Fibroblast of mammary gland (primary cell): ENCODE results near the gene PARVA.

ENCODE experiments used
- DNase-seq: peaks from one replicate; pipeline ENCODE4 v3.0.0-alpha.2; 2010; ENCODE audit warnings: low read depth
- H3K4me3 ChIP-seq: 2 replicates; pipeline ENCODE4 v1.5.1; 2011; ENCODE audit warnings: low read depth, mild to moderate bottlenecking, low read length, moderate library complexity; ENCODE audit not compliant: control insufficient read depth
- TF ChIP-seq, protein P1 (sequence below): conservative IDR thresholded peaks from 2 replicates; pipeline ENCODE4 v1.5.1; 2011; ENCODE audit warnings: low read depth, low read length, inconsistent platforms; ENCODE audit not compliant: control insufficient read depth, insufficient read depth

The PARVA gene

DNA sequence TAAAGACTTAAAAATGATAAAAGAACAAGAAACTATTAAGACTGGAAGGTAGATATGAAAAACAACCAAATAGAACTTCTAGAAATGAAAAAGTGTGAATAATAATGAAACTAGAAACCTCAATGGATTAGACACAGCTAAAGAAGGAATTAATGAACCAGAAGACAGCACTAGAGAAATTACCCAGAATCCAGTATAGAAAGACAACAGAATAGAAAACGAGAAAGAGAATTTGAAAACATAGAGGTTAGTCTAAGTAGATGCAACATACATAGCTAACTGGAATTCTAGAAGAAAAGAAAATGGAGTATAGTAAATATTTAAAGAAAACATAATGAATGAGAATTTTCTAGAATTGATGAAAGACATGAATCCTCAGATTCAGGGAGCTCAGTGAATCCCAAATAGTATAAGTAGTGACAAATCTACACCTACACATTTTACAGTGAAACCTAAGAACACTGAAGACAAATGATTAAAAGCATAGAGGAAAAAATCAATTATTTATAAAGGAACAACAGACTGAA is 111.9 kb downstream of the PARVA start:
- TF ChIP-seq, protein P1, sequence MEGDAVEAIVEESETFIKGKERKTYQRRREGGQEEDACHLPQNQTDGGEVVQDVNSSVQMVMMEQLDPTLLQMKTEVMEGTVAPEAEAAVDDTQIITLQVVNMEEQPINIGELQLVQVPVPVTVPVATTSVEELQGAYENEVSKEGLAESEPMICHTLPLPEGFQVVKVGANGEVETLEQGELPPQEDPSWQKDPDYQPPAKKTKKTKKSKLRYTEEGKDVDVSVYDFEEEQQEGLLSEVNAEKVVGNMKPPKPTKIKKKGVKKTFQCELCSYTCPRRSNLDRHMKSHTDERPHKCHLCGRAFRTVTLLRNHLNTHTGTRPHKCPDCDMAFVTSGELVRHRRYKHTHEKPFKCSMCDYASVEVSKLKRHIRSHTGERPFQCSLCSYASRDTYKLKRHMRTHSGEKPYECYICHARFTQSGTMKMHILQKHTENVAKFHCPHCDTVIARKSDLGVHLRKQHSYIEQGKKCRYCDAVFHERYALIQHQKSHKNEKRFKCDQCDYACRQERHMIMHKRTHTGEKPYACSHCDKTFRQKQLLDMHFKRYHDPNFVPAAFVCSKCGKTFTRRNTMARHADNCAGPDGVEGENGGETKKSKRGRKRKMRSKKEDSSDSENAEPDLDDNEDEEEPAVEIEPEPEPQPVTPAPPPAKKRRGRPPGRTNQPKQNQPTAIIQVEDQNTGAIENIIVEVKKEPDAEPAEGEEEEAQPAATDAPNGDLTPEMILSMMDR: no peak
- no peak overlapping the region for H3K4me3 ChIP-seq
- DNase-seq: no peak

DNA sequence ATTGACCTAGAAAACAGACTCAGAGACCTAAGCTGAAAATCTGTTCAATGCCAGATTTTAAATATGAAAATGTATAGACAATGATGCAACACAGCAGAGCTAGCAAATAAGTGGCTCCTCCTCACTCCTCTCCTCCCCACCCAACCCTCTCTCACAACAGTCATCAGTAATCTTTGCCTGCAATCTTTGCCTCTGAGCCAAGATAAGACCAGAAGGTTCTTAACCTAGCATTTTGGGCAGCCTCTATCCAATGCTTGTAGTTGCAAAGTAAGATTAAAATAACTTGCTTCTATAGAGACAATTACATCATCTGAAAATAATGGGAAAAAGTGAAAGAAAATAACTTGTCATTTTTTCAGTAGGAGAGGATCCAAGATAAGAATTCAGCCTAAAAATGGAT is 117.3 kb downstream of the PARVA start:
- no peak overlapping the region for H3K4me3 ChIP-seq
- TF ChIP-seq, protein P1: no peak
- peak; percentile 31 for DNase-seq

DNA sequence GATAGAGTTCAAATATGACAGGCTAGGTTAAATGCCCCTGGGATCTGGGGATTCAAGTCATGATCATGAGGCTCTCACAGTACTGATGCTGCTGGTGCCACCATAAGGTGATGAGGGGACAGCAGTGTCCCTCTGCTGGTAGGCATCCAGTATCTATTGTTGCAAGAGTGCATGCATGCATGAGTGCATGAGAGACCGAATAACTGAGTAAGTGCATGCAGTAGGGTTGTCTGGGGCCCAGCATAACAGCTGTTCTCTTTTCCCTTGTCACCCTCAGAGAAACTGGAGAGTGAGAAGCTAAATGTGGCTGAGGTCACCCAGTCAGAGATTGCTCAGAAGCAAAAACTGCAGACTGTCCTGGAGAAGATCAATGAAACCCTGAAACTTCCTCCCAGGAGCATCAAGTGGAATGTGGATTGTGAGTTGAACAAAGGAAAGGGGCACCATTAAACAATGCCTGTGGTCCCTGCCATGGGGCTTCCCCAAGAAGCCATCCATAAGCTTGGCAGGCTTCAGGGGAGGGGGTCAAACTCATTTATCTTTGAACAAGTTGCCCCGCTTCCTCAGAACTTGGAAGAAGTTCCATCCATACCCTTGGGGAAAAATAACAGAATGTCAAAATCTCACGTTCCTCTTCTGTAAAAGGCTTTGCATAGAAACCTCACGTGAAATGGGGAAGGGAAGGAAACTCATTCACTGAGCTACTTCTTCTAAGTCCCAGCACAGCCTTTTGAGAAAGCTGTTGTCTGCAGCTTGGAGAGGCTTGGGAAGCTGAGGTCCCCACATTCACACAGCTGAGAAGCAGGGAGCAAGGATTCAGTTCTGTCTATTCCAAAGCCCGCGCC is 119.0 kb downstream of the PARVA start:
- no peak for DNase-seq
- TF ChIP-seq, protein P1: peak; percentile 18
- no peak overlapping the region for H3K4me3 ChIP-seq

DNA sequence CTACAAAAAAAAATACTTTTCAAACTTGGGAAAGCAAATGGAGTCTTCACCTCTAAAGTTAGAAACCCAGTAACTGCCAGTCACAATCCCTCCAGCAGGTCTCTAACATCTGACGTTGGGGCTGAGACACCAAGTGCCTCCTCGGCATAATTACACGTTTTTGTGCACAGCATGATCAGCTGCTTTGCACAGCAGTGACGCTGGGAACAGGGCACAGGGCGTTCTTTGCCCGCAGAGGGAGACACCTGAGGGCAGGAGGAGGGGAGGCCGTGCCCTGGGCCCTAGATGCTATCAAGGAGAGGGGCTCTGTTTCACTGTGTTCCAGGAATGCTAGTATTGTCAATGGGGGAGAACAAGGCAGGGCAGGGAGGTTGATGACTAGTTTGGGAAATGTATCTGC is 120.1 kb downstream of the PARVA start:
- TF ChIP-seq, protein P1: no peak
- no peak overlapping the region for H3K4me3 ChIP-seq
- no peak for DNase-seq

DNA sequence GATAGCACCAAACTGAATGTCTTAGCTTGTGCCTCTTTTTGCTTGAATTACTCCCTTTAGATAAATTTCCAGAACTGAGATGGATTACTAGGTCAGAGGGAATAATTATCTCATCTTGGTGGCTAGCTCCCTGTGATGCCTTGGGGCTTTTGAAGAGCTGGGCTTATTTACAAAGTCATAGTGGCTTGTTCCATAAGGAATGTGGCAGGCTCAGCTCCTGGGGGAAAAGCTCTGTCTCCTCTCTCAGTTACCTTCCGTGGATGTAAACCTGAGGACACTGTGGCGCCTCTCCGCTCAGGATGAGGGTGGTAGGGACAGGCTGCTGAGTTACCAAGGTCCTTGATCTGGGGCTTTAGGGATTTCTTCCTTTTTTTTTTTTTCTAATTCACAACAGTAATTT is 121.7 kb downstream of the PARVA start:
- TF ChIP-seq, protein P1: no peak
- no peak for DNase-seq
- H3K4me3 ChIP-seq: no peak overlapping the region

DNA sequence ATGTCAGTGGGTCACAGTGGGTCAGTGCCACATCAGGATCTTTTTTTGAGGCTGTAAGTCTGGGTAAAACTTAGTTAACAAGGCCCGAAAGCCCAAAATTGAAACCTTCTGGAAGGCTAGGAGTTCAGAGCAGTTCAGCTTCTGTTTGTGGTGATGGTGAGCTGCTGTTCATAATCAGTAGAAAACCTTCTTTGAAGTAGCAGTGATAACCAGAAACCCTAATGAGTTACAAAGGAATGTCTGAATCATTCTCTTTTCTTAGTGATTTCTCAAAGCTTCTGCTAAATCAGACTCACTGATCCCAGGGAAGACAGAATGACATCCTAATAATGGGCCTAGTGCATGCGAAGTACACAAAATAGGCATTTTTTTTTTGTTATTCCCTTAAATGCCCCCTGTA is 124.7 kb downstream of the PARVA start:
- peak; percentile 33 for DNase-seq
- TF ChIP-seq, protein P1: no peak
- H3K4me3 ChIP-seq: no peak overlapping the region
